GM20431 (cell line): Measurements from ENCODE around the gene UNC5B.

Experiments
- in situ Hi-C: fragments of 300-500 bp; cut with MseI, MboI; formaldehyde crosslinking; loops from one replicate; pipeline ENCODE4 v1.15.0; 2020; ENCODE audit warnings: low sequenced_read_pairs; ENCODE audit not compliant: unreplicated experiment

The UNC5B gene

DNA sequence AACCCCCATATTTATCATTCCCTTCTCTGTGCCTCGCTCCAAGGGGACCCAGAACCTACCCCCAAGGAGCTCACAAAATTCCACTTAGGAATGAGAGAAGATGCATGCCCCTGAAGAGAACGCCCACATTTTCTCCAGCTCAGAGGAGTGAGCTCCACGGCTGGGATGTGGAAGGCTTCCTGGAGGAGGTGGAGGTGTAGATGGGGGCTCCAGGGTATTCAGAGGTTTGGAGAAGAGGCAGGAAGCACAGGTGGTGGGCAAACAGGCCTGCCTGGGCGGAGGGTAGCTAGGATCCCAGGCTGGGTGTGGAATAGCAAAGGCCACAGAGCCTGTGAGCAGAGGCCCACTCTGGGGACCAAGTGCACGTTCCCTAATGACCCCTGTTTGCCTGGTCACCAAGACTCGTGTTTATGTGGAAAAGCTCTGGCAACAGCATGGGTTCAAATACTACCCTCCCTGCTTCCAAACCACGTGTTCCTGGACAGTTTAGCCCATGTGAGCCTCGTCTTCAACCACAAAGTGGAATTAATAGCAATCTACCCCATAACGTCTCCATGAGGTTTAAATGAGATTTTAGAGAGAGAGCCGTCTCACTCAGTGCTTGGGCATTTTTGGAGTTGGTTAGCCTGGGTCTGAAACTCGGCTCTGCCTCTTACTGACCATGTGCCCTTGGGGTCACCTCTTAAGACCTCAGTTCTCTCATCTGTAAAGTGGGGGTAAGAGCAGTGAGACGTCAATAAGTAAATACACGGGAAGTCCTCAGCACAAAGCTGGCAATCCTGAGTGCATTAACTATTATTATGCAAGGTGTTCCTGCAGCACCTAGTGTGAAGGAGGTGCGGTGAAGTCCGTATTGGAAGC is 24.7 kb downstream of the UNC5B start:
- in situ Hi-C loops, result no loop called here

DNA sequence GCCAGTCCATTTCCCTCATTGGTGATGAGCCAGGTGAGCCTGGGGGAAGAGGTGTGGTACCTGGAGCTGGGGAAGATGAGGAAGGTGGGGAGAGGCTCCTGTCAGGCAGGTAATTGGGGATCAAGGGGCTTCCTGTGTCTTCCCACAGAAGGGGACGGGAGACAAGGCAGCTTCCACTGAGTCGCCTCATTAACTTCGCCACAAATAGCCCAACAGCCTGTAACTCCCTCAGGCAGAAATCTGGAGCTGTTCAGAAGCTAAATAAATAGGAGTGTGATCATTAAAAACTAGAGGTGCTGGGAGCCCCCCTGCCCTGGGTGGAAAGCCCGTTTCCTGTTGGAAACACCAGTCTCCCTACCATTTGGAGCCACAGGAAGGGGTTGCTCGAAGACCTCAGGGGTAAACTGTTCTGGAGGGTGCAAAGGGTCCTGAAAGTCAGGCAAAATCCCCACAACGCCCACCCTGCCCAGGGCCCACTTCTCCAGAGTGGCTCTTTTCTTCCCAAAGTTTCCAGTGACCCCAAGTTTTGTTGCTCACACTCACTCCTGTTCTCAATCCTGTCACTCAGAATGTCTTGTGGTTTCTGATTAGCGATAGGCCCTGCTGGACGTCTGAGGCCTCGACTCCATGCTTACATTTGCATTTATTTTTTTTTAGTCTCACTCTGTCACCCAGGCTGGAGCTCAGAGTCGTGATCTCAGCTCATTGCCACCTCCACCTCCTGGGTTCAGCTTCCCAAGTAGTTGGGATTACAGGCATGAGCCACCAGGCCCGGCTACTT is 25.7 kb downstream of the UNC5B start:
- in situ Hi-C loops, result no loop called here

DNA sequence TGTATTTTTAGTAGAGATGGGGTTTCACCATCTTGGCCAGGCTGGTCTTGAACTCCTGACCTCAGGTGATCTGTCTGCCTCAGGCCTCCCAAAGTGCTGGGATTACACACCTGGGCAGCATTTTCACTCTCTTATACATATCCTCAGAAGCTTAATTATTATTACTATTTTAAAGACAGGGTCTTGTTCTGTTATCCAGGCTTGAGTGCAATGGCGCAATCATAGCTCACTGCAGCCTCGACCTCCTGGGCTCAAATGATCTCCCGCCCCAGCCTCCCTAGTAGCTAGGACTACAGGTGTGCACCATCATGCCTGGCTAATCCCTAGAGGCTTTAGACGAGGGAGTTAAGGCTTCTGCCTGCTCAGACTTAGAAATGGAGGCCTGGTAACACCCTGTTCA is 26.3 kb downstream of the UNC5B start:
- in situ Hi-C loops, result no loop called here

DNA sequence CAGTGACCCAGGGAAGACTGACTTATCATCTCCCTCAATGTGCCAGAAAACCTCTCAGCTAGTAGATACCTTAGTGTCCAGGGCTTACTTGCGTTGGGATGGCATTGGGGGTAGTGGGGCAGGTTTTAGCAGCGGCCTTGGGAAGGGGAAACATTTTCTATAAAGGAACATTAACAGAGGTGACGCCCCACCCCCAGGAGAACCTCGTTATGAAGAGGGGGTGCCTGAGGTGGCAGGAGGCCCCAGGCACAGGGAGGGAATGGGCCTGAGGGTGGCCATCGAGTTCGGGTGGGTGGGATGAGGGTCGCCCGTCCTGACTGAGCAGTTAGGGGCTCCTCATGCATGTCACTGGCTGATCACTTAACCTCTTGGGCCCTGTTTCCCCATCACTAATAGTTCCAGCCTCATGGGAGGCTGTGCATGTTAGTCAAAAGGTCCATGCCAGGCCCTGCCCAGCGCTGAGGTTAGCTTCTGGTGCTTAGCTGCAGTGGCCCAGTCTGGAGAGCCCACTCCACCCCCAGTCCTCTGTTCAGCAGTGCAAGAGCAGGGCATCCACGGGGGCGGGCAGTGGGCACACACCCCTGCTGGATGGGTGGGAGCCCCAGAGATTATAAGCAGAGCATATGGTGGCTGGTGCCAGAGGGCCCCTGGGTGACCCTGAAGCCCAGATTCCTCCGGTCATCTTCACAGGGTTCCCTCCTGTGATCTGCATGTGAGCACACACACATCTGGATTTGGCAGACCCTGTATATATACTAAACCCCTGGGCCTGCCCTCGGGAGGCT is 27.0 kb downstream of the UNC5B start:
- in situ Hi-C loops, result no loop called here

DNA sequence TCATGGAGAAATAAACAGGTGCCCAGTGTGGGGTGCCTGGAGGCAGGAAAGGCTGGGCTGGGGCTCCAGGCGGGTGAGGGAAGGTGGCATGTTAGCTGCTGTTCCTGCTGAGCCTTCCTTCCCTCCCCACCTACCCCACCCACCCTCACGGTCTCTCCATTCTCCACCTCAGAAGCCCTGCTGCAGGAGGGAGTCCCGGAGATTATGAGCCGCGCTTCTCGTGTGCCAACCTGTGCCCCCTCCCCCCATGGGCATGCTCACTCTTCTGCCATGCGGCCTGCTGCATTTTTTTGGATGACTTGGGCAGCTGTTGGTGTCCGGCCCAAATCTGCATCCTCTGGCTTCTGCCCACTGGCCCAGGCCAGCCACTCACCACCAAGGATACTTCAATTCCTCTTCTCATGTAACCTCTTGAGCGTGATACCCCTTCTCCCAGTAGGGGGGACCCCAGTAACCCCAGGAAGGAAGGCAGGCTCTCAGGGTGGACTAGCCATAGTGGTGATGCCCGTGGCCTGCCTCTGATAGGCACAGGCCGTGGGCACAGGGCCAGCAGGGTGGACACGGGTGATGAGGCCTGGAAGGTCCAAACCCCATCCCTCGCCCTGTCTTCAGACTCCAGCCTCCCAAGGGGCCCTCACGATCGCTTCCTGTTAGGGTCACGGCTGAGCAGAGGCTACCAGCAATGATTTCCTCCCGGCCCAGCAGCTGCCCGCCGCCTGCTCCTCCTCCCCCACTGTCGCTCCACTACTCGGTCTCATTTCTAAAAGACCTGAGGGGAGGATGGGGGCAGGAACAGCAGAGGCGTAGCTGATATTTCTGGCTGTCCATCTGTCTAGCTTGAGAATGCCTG is 27.8 kb downstream of the UNC5B start:
- in situ Hi-C loops, result no loop called here

DNA sequence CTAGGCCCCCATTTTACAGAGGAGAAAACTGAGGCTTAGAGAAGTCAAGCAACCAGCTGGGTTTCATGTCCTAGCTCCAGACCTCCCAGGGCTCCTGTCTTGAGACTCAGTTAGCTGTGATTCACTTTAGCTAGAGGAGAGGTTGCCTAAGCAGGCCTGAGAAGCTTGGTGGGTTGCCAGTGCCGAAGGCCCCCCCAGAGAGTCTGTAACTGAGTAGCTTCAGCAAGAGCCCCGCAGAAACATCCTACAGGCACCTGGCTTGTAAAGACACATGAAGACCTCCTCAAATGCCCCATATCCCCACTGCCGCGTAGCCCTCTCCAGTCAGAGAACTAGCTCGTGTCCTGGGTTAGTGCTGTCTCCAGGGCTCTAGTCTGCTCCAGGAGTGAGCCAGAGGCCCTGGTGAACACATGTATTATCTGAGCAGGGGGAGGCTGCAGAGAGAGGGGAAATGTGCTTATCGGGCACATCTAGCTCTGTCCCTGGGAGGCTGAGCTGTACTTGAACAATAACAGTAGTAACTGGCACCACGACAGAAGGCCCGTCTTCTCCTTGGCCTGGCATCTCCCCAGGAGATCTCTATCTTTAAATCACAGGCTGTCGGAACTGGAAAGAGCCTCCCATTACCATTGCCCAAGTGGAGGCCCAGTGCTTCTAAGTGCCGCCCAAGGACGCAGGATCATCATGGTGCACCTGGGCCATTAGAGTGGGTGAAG is 28.9 kb downstream of the UNC5B start:
- in situ Hi-C loops, result no loop called here

DNA sequence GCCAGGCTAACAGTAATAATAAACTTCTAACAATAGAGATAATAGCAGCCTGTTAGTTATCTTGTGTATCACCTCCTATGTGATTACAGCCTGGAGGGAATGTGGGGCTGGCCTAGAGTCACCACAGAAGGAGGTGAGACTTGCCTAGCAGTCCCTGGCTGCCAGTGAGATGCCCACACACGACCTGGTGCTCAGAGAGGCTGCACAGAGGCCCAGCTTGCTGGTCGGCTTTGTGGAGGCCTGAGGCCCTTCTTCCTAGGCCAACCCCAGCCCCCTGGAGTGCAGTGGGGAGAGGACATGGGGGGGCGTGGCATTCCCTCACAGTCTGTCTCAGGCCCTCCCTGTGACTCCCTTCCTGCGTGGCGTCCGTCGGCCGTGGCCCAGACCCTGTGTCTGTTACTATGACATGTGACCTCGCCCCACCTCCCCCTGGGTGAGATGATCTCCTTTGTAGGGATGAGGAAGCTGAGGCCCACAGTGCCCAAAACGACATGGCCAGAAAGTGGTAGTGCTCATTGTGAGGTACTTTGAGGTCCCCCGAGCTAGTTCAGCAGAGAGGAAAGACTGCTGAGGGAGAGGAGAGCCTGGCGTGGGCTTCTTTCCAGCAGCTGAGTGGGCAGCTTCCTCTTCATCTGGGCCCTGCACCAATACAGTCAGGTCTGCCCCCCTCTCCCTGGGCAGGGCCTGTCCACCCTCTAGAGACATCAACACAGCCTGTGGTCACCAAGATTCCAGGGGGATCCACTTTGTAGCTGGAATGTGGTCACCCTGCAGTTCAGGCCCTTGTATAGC is 29.7 kb downstream of the UNC5B start:
- in situ Hi-C loops, result no loop called here

DNA sequence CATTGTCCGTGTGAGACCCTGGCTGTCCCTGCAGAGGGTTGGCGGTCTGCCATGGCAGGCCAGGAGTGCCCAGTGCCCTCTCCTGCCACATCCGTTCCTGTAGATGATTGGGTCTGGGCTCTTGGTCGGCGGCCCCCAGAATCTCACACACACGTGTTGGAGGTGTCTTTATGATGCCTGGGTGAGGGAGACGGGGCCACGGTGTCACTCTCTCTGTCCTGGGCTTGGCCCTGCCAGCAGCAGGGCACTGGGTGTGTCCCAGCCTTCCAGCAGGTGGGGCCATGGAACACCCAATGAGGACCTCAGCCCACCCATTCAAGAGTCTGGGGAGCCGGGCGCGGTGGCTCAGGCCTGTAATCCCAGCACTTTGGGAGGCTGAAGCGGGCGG is 30.2 kb downstream of the UNC5B start:
- in situ Hi-C loops, result no loop called here

DNA sequence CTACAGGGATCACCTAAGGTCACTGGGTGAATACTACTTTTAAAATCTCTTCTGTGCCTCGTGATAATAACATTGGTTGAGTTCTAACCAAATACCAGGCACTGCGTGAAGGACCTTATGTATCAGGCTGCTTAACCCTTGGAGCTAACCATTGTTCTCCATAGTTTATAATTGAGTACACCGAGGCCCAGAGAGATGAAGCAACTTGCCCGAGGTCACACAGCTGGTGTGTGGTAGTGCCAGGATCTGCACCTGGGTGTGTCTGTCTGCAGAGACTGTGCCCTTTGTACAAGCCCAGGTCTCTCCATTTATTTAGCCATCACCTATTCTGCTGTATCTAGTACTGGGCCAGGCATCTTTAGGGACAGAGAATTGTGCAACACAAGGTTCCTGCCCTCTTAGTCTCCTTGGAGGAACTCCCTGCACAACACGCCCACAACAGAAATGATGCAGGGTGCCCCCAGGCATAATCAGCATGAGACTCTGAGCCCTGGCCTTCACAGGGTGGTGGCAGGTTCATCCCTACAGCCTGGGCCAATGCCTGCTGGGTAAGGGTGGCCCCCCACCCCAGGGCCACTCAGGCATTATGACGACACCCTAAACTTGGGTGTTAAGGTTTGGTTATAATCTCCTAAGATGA is 31.5 kb downstream of the UNC5B start:
- in situ Hi-C loops, result no loop called here

DNA sequence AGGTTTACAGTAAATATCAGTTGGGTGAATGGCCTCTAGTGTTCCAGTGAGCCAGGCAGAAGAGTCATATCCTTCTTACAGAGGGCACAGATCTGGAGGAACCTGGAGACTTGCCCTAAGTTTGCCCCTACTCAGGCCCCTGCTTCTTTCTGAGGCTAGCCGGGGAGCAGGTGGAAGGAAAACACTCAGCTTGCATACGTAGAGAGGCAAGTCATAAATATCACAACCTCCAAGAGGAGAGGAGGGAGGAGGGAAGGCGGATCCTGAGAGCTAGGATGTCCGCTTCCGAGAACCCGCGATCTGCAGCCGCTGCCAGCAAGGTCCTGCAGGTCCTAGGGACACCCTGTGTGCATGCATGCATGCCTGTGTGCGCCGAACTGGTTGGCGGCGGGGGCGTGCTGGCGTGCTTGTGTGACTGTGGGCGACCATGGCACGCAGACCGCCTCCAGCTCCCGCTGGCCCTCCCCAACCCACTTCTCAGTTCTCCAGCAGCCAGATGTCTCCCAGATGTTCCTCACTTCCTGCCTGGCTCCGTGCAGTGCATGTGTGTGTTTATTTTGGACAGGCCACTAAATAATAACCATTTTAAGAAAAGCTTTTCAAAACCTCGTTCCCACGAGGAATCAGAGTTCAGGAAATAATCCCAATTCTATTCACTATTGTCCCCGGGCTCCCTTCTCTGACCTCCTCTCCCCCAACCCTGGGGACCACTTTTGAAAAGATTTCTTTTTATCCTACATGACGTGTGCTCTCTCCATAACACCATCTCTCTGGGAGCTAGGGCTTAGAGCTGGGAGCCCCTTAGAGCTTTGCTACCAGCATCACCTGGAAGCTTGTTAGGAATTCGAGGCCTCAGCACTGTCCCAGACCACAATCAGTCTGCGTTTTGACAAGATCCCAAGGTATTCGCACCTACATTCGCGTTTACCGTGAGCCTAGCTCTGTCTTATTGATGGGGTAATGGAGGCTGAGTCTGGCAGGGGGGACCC is 32.4 kb downstream of the UNC5B start:
- in situ Hi-C loops, result no loop called here

DNA sequence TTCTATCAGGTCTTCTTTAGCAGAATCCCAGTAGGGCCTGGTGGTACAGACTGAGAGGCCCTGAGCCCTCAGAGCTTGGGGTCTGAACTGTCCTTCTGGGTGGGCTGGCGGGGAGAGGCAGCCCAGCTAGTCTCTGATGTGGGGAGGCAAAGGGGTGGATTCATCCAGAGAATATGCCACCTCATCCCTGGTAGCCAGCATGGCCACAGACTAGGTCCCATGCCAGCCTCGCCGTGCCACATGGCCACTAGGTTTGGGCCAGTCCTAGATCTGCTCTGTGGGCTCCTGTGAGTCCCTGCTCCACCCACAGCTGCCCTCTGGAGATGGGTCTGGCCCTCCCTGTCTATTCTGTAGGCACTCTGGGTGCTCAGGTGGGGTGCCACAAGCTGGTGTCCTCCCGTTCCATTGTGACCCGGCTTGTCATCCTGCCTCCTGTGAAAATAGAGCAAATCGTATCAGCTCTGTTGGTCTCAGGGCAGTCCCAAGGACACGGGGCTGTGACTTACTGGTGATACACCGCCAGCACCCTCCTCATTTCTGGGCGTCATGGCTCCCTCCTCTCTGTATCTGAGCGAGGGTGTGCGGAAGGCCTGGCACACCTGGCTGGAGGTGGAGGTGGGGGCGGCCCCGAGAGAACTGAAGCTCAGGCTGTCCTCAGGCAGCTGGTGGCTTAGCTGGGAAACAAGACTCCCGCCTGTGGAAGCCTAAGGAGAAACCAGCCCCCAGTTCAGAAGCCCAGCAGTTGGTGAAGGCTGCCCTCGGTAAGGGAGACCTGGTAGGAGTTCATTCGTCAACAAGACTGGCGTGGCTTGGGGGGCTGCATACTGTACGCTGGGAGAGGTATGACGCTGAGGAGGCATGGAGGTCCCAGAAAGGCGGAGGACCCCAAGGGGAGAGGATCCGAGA is 33.3 kb downstream of the UNC5B start:
- in situ Hi-C loops, result no loop called here

DNA sequence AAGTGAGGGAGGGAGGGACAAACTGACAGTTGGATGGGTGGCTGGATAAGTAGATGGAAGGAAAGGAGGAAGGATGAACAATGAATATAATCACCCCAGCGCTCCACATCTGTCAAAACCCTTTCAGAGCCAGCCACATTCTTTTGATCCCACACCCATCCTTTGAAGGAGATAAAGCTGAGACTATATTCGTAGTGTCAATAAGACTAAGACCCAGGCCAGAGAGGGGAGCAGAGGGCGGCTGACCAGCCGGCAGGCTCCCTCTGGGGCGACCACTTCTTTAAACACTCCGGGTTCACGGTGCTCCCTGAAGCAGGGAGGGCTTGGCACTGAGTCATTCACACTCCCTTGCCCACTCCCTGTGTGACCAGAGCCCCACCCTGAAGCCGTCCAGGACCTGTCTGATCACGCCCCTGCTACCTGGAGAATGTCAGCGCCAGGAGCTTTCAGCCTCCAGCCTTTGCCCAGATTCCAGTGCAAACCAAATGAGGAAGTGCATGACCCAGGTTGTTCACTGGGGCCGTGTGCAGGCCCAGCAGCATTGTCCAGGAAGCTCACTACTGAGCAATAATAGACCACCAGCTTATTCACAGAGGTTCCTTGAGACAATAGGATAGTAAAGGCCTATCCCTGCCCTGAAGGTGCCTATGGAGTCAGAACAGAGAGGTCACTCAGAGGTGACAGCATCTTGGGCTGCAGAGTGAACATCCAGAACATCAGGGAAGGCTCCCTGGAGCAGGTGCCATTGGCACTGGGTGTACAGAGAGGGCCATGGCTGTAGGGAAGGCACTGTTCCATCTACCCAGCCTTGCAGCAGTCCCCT is 34.4 kb downstream of the UNC5B start:
- in situ Hi-C loops, result no loop called here

DNA sequence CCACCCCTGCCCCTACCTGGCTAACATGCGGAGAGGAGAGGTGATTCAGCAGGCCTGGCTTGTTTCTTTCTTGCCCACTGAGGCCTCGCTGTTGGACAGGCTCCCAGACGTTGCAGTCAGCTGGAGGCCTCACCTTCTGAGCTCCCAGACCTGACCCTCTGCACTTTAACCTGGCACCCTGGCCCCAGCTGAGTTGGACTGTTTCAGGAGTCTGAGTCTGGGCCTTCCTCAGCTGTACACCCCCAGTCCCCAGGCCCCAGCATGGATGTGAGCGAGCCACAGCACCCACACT is 35.0 kb downstream of the UNC5B start:
- in situ Hi-C loops, result no loop called here

DNA sequence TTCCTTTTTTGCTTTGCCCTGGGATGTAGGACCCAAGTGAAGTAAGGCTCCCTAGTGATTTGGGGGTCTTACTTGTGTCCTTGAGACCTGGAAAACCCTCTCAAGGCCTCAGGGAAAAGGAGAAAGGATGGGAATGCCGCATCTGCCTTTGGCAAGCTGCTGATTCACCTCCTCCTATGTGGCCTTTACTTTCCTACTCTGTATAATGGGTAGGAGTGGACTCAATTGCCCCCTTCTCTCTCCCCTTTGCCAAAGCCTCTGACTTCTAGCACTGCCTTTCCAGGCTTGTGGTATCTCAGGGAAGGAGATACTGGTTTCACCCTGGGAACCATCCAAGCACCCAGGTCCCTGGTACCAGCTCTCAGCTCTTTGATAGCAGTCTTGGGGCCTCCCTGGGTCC is 35.4 kb downstream of the UNC5B start:
- in situ Hi-C loops, result no loop called here

DNA sequence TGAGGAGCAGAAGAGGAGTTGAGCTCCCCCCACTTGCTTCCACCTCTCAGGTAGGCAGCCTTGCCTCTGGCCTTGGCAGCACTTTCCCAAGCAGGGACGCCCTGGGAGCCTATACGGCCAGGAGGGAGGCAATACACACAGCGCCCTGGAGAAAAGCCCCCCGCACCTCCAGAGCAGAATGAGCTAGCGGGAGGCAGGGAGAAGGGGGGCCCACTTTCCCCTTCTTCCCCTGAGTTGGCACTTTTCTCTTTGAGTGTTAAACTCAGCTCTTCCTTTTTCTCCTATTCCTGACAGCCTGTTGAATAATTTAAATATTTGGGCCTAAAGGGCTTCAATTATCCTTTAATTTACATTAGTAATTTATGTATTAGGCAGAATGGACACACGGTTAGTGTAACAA is 35.8 kb downstream of the UNC5B start:
- in situ Hi-C loops, result no loop called here
